GM12878 (cell line): ENCODE measurements around the gene CNST. TPM values are rescaled to one million over a fixed set of nuclear protein-coding genes. Genes with fewer than 3 reads are reported as not detected.

Experiments
- ATAC-seq: fragments of 200-7000 bp; cut with Tn5 transposase; 3 replicates; pipeline ENCODE4 v1.9.1; 2020; ENCODE audit warnings: mild to moderate bottlenecking, moderate library complexity
- BruUV-seq: library from RNA; stranded (reverse); fragments of 400-500 nt; replicated peaks from 2 replicates; lab custom pipeline; 2021; lab: Mats Ljungman, UMichigan
- CTCF ChIA-PET: fragments of 300-600 bp; sonication (Branson Sonifier 250); formaldehyde crosslinking; extraction: SDS; loops from one replicate; lab custom pipeline; 2021; ENCODE audit warnings: inconsistent platforms; lab: Yijun Ruan, JAX
- POLR2A ChIA-PET: fragments of 350-600 bp; formaldehyde crosslinking; extraction: SDS; loops from one replicate; lab custom pipeline; 2021; ENCODE audit warnings: inconsistent platforms; lab: Charles Lee
- RAD21 ChIA-PET: fragments of 300-600 bp; sonication (Branson Sonifier 250); formaldehyde crosslinking; loops from one replicate; lab custom pipeline; 2023; ENCODE audit warnings: antibody characterized with exemption; ENCODE audit not compliant: unreplicated experiment; lab: Charles Lee
- SMC1A ChIA-PET: fragments of 300-600 bp; sonication (Branson Sonifier 250); formaldehyde crosslinking; loops from one replicate; lab custom pipeline; 2023; ENCODE audit not compliant: unreplicated experiment, uncharacterized antibody; lab: Charles Lee
- DNase-seq: peaks from one replicate; pipeline ENCODE4 v3.0.0-alpha.2; 2011; ENCODE audit warnings: low read depth, low spot score
- FAIRE-seq: peaks from 3 replicates; lab custom pipeline; 2011; peaks lifted over from hg19 to GRCh38; lab: Jason Lieb, UNC
- H2AFZ ChIP-seq: 2 replicates; pipeline ENCODE4 v1.6.0; 2011; ENCODE audit warnings: low read depth, low read length, control low read depth; ENCODE audit not compliant: control insufficient read depth
- H3K27ac ChIP-seq: 2 replicates; pipeline ENCODE4 v1.5.1; 2011; ENCODE audit warnings: control low read depth; ENCODE audit not compliant: control insufficient read depth, insufficient read depth
- H3K27me3 ChIP-seq, 2 experiments: replicated peaks in 1 of 2; 2 replicates each; pipeline versions ENCODE4 v1.6.0 to v1.6.1; 2011; ENCODE audit warnings: low read length in 1 of 2; ENCODE audit not compliant: control insufficient read depth in 2 of 2, insufficient read depth in 2 of 2
- H3K36me3 ChIP-seq, 2 experiments: 2 replicates each; pipeline ENCODE4 v1.5.1; 2011; ENCODE audit warnings: low read length in 1 of 2; ENCODE audit not compliant: control insufficient read depth in 2 of 2, insufficient read depth in 2 of 2
- H3K4me1 ChIP-seq: 2 replicates; pipeline ENCODE4 v1.6.1; 2011; ENCODE audit warnings: mild to moderate bottlenecking, low read length, moderate library complexity, mixed read lengths; ENCODE audit not compliant: control insufficient read depth, insufficient read depth
- H3K4me2 ChIP-seq: 2 replicates; pipeline ENCODE4 v1.6.0; 2011; ENCODE audit warnings: control low read depth; ENCODE audit not compliant: control insufficient read depth, insufficient read depth
- H3K4me3 ChIP-seq: fragments of 200-600 bp; sonication (generic); 2 replicates; pipeline ENCODE4 v1.5.1; 2016
- H3K79me2 ChIP-seq: 2 replicates; pipeline ENCODE4 v1.6.0; 2011; ENCODE audit warnings: low read length; ENCODE audit not compliant: control insufficient read depth, insufficient read depth
- H3K9ac ChIP-seq: 2 replicates; pipeline ENCODE4 v1.8.0; 2011; ENCODE audit warnings: low read length, control low read depth, mixed read lengths; ENCODE audit not compliant: control insufficient read depth, insufficient read depth
- H3K9me3 ChIP-seq: replicated peaks from 3 replicates; pipeline ENCODE4 v1.5.1; 2011; ENCODE audit warnings: mild to moderate bottlenecking, low read length; ENCODE audit not compliant: control insufficient read depth, insufficient read depth
- H4K20me1 ChIP-seq: 2 replicates; pipeline ENCODE4 v1.6.0; 2011; ENCODE audit not compliant: control insufficient read depth, insufficient read depth
- CHD2 ChIP-seq: IDR thresholded peaks from 2 replicates; pipeline ENCODE4 v1.6.1; 2011; ENCODE audit warnings: low read depth, low read length, improper control_type of control experiment, borderline replicate concordance
- CREB1 ChIP-seq: IDR thresholded peaks from 2 replicates; pipeline ENCODE4 v1.6.1; 2012; ENCODE audit warnings: low read depth, mild to moderate bottlenecking, inconsistent platforms
- FOXM1 ChIP-seq: IDR thresholded peaks from 2 replicates; pipeline ENCODE4 v1.6.1; 2012; ENCODE audit warnings: low read depth, mild to moderate bottlenecking, inconsistent platforms, low read length, moderate library complexity
- JUND ChIP-seq: IDR thresholded peaks from 2 replicates; pipeline ENCODE4 v1.6.1; 2012; ENCODE audit warnings: low read depth, mild to moderate bottlenecking, low read length, improper control_type of control experiment, moderate library complexity
- MYB ChIP-seq: fragments of 150-350 bp; IDR thresholded peaks from 2 replicates; pipeline ENCODE4 v1.6.1; 2014; ENCODE audit warnings: mild to moderate bottlenecking, low read depth, low read length, borderline replicate concordance
- NBN ChIP-seq: fragments of 450-650 bp; IDR thresholded peaks from 2 replicates; pipeline ENCODE4 v1.6.1; 2016
- NFIC ChIP-seq: IDR thresholded peaks from 2 replicates; pipeline ENCODE4 v1.6.1; 2012; ENCODE audit warnings: low read depth, mild to moderate bottlenecking, inconsistent platforms, low read length, moderate library complexity
- PAX5 ChIP-seq: IDR thresholded peaks from 2 replicates; pipeline ENCODE4 v1.6.1; 2011; ENCODE audit warnings: low read depth, low read length, borderline replicate concordance
- POLR2AphosphoS2 ChIP-seq: IDR thresholded peaks from 2 replicates; pipeline ENCODE4 v1.6.1; 2011; ENCODE audit warnings: low read depth, mild to moderate bottlenecking, low read length, improper control_type of control experiment, moderate library complexity
- POU2F2 ChIP-seq: IDR thresholded peaks from 3 replicates; pipeline ENCODE4 v1.6.1; 2011; ENCODE audit warnings: low read depth, mild to moderate bottlenecking, low read length, borderline replicate concordance
- SMAD1 ChIP-seq: fragments of 450-650 bp; IDR thresholded peaks from 2 replicates; pipeline ENCODE4 v1.6.1; 2018; ENCODE audit warnings: mild to moderate bottlenecking, low read depth; ENCODE audit not compliant: partially characterized antibody
- SMARCA5 ChIP-seq: fragments of 450-650 bp; IDR thresholded peaks from 2 replicates; pipeline ENCODE4 v1.6.1; 2017; ENCODE audit warnings: mild to moderate bottlenecking
- SMC3 ChIP-seq: IDR thresholded peaks from 2 replicates; pipeline ENCODE4 v1.6.1; 2011; ENCODE audit warnings: low read length, improper control_type of control experiment, borderline replicate concordance
- SP1 ChIP-seq: IDR thresholded peaks from one replicate; pipeline ENCODE4 v1.6.1; 2011; ENCODE audit warnings: low read depth, low read length
- ZBED1 ChIP-seq: IDR thresholded peaks from 2 replicates; pipeline ENCODE4 v1.6.1; 2016; ENCODE audit warnings: borderline replicate concordance
- ZNF207 ChIP-seq: fragments of 450-650 bp; IDR thresholded peaks from 2 replicates; pipeline ENCODE4 v1.6.1; 2014; ENCODE audit warnings: antibody characterized with exemption, mild to moderate bottlenecking, borderline replicate concordance
- ZNF217 ChIP-seq: fragments of 450-650 bp; IDR thresholded peaks from 2 replicates; pipeline ENCODE4 v1.6.1; 2017; ENCODE audit warnings: antibody characterized with exemption, mild to moderate bottlenecking
- WGBS: methylation state at CpG from one replicate; pipeline ENCODE4 v1.1.6; 2016; ENCODE audit warnings: low lambda C conversion rate; ENCODE audit not compliant: insufficient replicate concordance, insufficient coverage; ENCODE audit errors: missing lambda C conversion rate; 5-methylcytosine and 5-hydroxymethylcytosine counted together
- in situ Hi-C: fragments of 300-500 bp; cut with MboI; formaldehyde crosslinking; loops from 9 replicates; pipeline ENCODE4 v1.14.3; 2018; ENCODE audit warnings: mixed read lengths
- intact Hi-C: fragments of 100-400 bp; cut with micrococcal nuclease; formaldehyde crosslinking; loops from one replicate; pipeline ENCODE4 v1.14.2; 2022; ENCODE audit not compliant: unreplicated experiment
- polyA plus RNA-seq, 11 experiments: library from polyadenylated mRNA; depleted of rRNA in 4 of 11; unstranded in 6 of 11; stranded (reverse) in 5 of 11; fragments of >200 nt; fragmentation: Nextera tagmentation in 4 of 11; fragmentation: Illumina TruSeq in 1 of 11; extraction: Ambion mirVana in 4 of 11; extraction: Trizol in 1 of 11; gene quantifications; 1 replicate in 1 of 11; 2 replicates in 10 of 11; pipeline versions ENCODE4 v1.2.1 to v1.2.3, GENCODE V29; 2011 to 2016; ENCODE audit warnings: inconsistent platforms in 2 of 11, missing spikeins in 2 of 11, low read depth in 1 of 11
- total RNA-seq, 4 experiments: library from RNA; depleted of rRNA in 3 of 4; stranded (reverse); fragments of >200 nt in 3 of 4; fragmentation: Illumina TruSeq in 1 of 4; extraction: Trizol in 1 of 4; gene quantifications; 2 replicates each; pipeline versions ENCODE4 v1.2.1 to v1.2.3, GENCODE V29; 2013 to 2021
- TF ChIP-seq, protein P1 (sequence below): fragments of 450-650 bp; IDR thresholded peaks from 2 replicates; pipeline ENCODE4 v1.6.1; 2014; ENCODE audit warnings: mild to moderate bottlenecking
- TF ChIP-seq, protein P2 (sequence below): fragments of 450-650 bp; IDR thresholded peaks from 2 replicates; pipeline ENCODE4 v1.6.1; 2018; ENCODE audit warnings: borderline replicate concordance, mild to moderate bottlenecking; ENCODE audit not compliant: partially characterized antibody

Gene CNST
- total and polyA plus RNA-seq, 10 of the 15 experiments (the other 5 are each of a cell fraction or from before 2014, with no cell fraction given), result 4.8 to 16.2 (median 12.3) TPM

- no peak for DNase-seq
- ChIA-PET CTCF (interaction anchor here (1.5 kb wide), 1 partner anchor 68 kb away, joined by 3 read pairs; no protein-coding TSS in a partner anchor), RAD21 (no interaction called here), SMC1A (interaction anchor here (0.9 to 1.0 kb wide), 2 partner anchors 20 to 198 kb away, joined by 3 read pairs; no protein-coding TSS in a partner anchor), POLR2A (interaction anchor here (0.6 kb wide), 1 partner anchor 702 kb away, joined by 3 read pairs; no protein-coding TSS in a partner anchor)
- BruUV-seq, result no TSS peak
- Histone ChIP-seq H3K79me2 (no peaks in the 10 kb centered on the region), H3K27me3 (no peaks in the 10 kb centered on the region), H2AFZ (no peak overlapping the region), H3K9me3 (no peaks in the 10 kb centered on the region; the same call in 2 of the 3 replicates), H3K27ac (no peak overlapping the region), H3K9ac (no peak overlapping the region), H3K4me3 (no peak overlapping the region), H3K4me2 (no peak overlapping the region), H3K4me1 (no peaks in the 10 kb centered on the region), H4K20me1 (no peaks in the 10 kb centered on the region), H3K36me3 (no peaks in the 10 kb centered on the region)
- 80% methylated on average over 14 of the region's 14 CpGs for WGBS
- in situ Hi-C loops, result no loop called here
- no peak for ATAC-seq
- no peak for FAIRE-seq
- intact Hi-C loops, result no loop called here
- TF ChIP-seq, protein P1, sequence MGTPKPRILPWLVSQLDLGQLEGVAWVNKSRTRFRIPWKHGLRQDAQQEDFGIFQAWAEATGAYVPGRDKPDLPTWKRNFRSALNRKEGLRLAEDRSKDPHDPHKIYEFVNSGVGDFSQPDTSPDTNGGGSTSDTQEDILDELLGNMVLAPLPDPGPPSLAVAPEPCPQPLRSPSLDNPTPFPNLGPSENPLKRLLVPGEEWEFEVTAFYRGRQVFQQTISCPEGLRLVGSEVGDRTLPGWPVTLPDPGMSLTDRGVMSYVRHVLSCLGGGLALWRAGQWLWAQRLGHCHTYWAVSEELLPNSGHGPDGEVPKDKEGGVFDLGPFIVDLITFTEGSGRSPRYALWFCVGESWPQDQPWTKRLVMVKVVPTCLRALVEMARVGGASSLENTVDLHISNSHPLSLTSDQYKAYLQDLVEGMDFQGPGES, result no peak
- TF ChIP-seq SP1 (no peak), CREB1 (no peak), ZBED1 (no peak), SMC3 (no peak), CHD2 (no peak), ZNF217 (no peak), MYB (no peak), POU2F2 (no peak), SMARCA5 (no peak), SMAD1 (no peak), FOXM1 (no peak), POLR2AphosphoS2 (no peak), PAX5 (no peak), NBN (no peak), ZNF207 (no peak), NFIC (no peak), JUND (no peak)
- TF ChIP-seq, protein P2, sequence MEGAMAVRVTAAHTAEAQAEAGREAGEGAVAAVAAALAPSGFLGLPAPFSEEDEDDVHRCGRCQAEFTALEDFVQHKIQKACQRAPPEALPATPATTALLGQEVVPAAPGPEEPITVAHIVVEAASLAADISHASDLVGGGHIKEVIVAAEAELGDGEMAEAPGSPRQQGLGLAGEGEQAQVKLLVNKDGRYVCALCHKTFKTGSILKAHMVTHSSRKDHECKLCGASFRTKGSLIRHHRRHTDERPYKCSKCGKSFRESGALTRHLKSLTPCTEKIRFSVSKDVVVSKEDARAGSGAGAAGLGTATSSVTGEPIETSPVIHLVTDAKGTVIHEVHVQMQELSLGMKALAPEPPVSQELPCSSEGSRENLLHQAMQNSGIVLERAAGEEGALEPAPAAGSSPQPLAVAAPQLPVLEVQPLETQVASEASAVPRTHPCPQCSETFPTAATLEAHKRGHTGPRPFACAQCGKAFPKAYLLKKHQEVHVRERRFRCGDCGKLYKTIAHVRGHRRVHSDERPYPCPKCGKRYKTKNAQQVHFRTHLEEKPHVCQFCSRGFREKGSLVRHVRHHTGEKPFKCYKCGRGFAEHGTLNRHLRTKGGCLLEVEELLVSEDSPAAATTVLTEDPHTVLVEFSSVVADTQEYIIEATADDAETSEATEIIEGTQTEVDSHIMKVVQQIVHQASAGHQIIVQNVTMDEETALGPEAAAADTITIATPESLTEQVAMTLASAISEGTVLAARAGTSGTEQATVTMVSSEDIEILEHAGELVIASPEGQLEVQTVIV, result no peak
Measured at GRCh38 chr1:246687002-246687401, 120.7 kb downstream of the CNST start.
